Astrocyte (in vitro differentiated cells and primary cell): Measurements from ENCODE around the gene YTHDF1. TPM values are rescaled to one million over a fixed set of nuclear protein-coding genes. Genes with fewer than 3 reads are reported as not detected.

Source experiments
- DNase-seq: peaks from one replicate; pipeline ENCODE4 v3.0.0-alpha.2; 2010; ENCODE audit warnings: low read depth
- FAIRE-seq: peaks from 2 replicates; lab custom pipeline; 2011; peaks lifted over from hg19 to GRCh38; lab: Jason Lieb, UNC
- H2AFZ ChIP-seq: 2 replicates; pipeline ENCODE4 v1.6.0; 2012; ENCODE audit warnings: low read depth, low read length, inconsistent platforms
- H3K27ac ChIP-seq: 2 replicates; pipeline ENCODE4 v1.5.1; 2011; ENCODE audit warnings: low read depth, low read length, inconsistent platforms
- H3K27me3 ChIP-seq: 2 replicates; pipeline ENCODE4 v1.6.0; 2011; ENCODE audit warnings: low read length, inconsistent platforms; ENCODE audit not compliant: insufficient read depth
- H3K36me3 ChIP-seq: 2 replicates; pipeline ENCODE4 v1.5.1; 2011; ENCODE audit warnings: low read length, inconsistent platforms; ENCODE audit not compliant: insufficient read depth
- H3K4me1 ChIP-seq: 2 replicates; pipeline ENCODE4 v1.5.1; 2011; ENCODE audit warnings: low read length, inconsistent platforms; ENCODE audit not compliant: insufficient read depth
- H3K4me2 ChIP-seq: 2 replicates; pipeline ENCODE4 v1.6.0; 2012; ENCODE audit warnings: low read length, inconsistent platforms
- H3K4me3 ChIP-seq: 2 replicates; pipeline ENCODE4 v1.5.1; 2011; ENCODE audit warnings: low read depth, mild to moderate bottlenecking, low read length, inconsistent platforms; ENCODE audit not compliant: insufficient read depth
- H3K79me2 ChIP-seq: 2 replicates; pipeline ENCODE4 v1.6.0; 2012; ENCODE audit warnings: mild to moderate bottlenecking, low read length, inconsistent platforms; ENCODE audit not compliant: insufficient read depth
- H3K9ac ChIP-seq: 2 replicates; pipeline ENCODE4 v1.6.0; 2012; ENCODE audit warnings: mild to moderate bottlenecking, low read length, inconsistent platforms
- H3K9me3 ChIP-seq: 2 replicates; pipeline ENCODE4 v1.5.1; 2012; ENCODE audit warnings: low read depth, mild to moderate bottlenecking, low read length, inconsistent platforms; ENCODE audit not compliant: insufficient read depth
- H4K20me1 ChIP-seq: 2 replicates; pipeline ENCODE4 v1.6.0; 2012; ENCODE audit warnings: low read length, inconsistent platforms; ENCODE audit not compliant: insufficient read depth
- H3K27ac Mint-ChIP-seq: one replicate; pipeline ENCODE4 v1.8.0; 2021; ENCODE audit warnings: mild to moderate bottlenecking, mixed read lengths; ENCODE audit not compliant: unreplicated experiment
- H3K27me3 Mint-ChIP-seq: one replicate; pipeline ENCODE4 v1.8.0; 2021; ENCODE audit warnings: low read depth, mixed read lengths; ENCODE audit not compliant: unreplicated experiment
- H3K36me3 Mint-ChIP-seq: one replicate; pipeline ENCODE4 v1.8.0; 2021; ENCODE audit warnings: low read depth, mixed read lengths; ENCODE audit not compliant: unreplicated experiment
- H3K4me1 Mint-ChIP-seq: one replicate; pipeline ENCODE4 v1.8.0; 2021; ENCODE audit warnings: low read depth, mixed read lengths; ENCODE audit not compliant: unreplicated experiment
- H3K4me3 Mint-ChIP-seq: one replicate; pipeline ENCODE4 v1.8.0; 2021; ENCODE audit warnings: mild to moderate bottlenecking, moderate library complexity, mixed read lengths; ENCODE audit not compliant: unreplicated experiment
- H3K9me3 Mint-ChIP-seq: one replicate; pipeline ENCODE4 v1.8.0; 2021; ENCODE audit warnings: mild to moderate bottlenecking, mixed read lengths; ENCODE audit not compliant: unreplicated experiment
- EZH2 ChIP-seq: IDR thresholded peaks from 2 replicates; pipeline ENCODE4 v1.6.1; 2012; ENCODE audit warnings: mild to moderate bottlenecking, low read length, inconsistent platforms; ENCODE audit not compliant: insufficient read depth
- total RNA-seq: library from RNA; stranded (reverse); gene quantifications from 2 replicates; pipeline ENCODE4 v1.2.1, GENCODE V29; 2021
- TF ChIP-seq, protein P1 (sequence below): IDR thresholded peaks from 2 replicates; pipeline ENCODE4 v1.5.1; 2011; ENCODE audit warnings: low read depth, mild to moderate bottlenecking, inconsistent platforms, low read length, moderate library complexity; ENCODE audit not compliant: insufficient read depth

Gene YTHDF1
- total RNA-seq, 1 donor from 2014 or later = 107 TPM

DNA sequence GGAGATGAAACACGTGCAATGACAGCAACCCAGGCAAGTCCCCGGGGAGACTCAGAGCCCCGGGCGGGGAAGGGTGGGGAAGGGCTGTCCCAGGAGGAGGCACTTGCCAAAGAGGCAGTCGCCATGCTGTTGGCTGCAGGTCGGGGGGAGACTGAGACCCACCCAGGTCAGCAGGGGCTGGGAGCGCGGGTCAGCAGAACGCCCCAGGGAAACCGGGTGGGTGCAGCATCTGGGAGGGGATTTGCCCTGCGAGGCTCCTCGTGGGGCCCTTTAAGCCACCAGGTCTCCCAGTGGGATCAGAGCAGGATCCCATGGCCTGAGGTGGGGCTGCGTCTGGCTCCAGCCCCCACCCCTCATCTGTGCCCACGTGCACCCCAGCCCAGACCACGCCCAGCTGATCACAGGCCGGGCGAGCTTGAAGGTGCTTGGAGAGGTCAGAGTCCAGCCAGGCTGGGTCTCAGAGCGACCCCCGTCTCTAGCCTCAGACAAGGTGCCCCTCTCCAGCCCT is 65.5 kb downstream of the YTHDF1 start:
- Histone ChIP-seq H3K27ac (no peak overlapping the region), H4K20me1 (no peaks in the 10 kb centered on the region), H3K4me2 (no peak overlapping the region), H3K4me3 (no peak overlapping the region), H3K36me3 (no peaks in the 10 kb centered on the region), H3K4me1 (no peaks in the 10 kb centered on the region), H3K79me2 (no peaks in the 10 kb centered on the region), H3K9ac (no peak overlapping the region), H3K9me3 (peaks cover 12% of the 10 kb centered on the region), H3K27me3 (peaks cover 14% of the 10 kb centered on the region), H2AFZ (no peak overlapping the region)
- H3K4me1 Mint-ChIP-seq = peaks cover 10% of the 10 kb centered on the region
- DNase-seq = no peak
- no peak overlapping the region for H3K4me3 Mint-ChIP-seq
- H3K9me3 Mint-ChIP-seq = peaks cover 3% of the 10 kb centered on the region
- no peak overlapping the region for H3K27ac Mint-ChIP-seq
- TF ChIP-seq, protein P1, sequence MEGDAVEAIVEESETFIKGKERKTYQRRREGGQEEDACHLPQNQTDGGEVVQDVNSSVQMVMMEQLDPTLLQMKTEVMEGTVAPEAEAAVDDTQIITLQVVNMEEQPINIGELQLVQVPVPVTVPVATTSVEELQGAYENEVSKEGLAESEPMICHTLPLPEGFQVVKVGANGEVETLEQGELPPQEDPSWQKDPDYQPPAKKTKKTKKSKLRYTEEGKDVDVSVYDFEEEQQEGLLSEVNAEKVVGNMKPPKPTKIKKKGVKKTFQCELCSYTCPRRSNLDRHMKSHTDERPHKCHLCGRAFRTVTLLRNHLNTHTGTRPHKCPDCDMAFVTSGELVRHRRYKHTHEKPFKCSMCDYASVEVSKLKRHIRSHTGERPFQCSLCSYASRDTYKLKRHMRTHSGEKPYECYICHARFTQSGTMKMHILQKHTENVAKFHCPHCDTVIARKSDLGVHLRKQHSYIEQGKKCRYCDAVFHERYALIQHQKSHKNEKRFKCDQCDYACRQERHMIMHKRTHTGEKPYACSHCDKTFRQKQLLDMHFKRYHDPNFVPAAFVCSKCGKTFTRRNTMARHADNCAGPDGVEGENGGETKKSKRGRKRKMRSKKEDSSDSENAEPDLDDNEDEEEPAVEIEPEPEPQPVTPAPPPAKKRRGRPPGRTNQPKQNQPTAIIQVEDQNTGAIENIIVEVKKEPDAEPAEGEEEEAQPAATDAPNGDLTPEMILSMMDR = no peak
- no peak for TF ChIP-seq EZH2
- H3K27me3 Mint-ChIP-seq = peaks cover 26% of the 10 kb centered on the region
- FAIRE-seq = no peak
- no peaks in the 10 kb centered on the region for H3K36me3 Mint-ChIP-seq

DNA sequence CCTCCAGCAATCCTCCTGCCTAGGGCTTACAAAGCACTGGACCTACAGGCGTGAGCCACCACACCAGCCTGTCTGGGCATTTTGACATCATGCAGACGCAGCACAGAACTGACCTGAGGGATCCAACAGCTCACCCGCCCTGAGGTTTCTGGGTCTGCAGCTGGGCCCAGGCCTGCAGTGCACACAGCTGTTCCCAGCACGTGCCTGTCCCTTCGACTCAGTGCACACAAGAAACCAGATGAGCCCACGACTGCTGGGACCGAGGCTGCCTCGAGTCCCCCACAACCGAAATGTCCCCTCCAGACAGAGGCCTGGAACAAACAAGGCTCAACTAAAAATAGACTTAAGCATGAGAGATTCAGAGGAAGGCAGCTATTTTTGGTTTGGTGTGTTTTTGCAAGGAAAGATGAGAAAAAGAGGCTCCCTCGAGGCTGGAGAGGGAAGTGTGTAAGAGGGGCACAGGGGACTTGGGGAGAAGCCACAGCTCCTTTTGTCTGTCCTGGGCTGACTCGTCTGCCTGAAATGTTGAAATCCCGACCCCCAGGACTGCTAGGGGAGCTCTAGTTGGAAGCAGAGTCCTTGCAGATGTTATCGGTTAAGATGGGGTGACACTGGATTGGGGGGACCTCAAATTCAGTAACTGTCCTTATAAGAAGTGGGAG is 66.3 kb downstream of the YTHDF1 start:
- Histone ChIP-seq H3K27ac (no peak overlapping the region), H2AFZ (no peak overlapping the region), H3K9ac (no peak overlapping the region), H3K4me3 (no peak overlapping the region), H3K79me2 (no peaks in the 10 kb centered on the region), H3K4me2 (no peak overlapping the region), H3K9me3 (peaks cover 12% of the 10 kb centered on the region), H3K36me3 (no peaks in the 10 kb centered on the region), H3K4me1 (no peaks in the 10 kb centered on the region), H4K20me1 (no peaks in the 10 kb centered on the region), H3K27me3 (peaks cover 14% of the 10 kb centered on the region)
- Mint-ChIP-seq H3K27ac (peak overlapping the region; percentile 34), H3K36me3 (no peaks in the 10 kb centered on the region), H3K4me1 (peaks cover 10% of the 10 kb centered on the region), H3K9me3 (peaks cover 3% of the 10 kb centered on the region), H3K27me3 (peaks cover 26% of the 10 kb centered on the region), H3K4me3 (no peak overlapping the region)
- DNase-seq = no peak
- TF ChIP-seq, protein P1 = no peak
- TF ChIP-seq EZH2 = no peak
- no peak for FAIRE-seq

DNA sequence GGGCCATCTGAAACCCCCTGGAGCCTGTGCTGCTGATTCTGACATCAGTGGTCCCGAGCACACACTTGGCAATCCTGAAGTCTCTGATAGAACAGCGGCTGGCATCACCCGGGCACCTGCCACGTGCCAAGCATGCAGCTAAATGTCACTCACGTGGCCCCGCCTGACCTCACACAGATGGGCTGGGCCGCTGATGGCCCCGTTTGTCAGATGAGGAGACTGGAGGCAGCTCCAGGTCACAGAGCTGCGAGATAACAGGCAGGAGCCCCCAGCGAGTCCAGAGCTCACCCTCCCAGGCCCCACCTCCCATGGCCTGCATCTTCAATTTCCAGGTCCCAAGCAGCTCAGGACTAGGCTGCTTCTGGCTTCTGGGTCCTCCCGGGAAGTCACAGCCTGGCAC is 67.2 kb downstream of the YTHDF1 start:
- no peak overlapping the region for H3K27ac Mint-ChIP-seq
- Histone ChIP-seq H3K4me1 (no peaks in the 10 kb centered on the region), H3K27ac (no peak overlapping the region), H4K20me1 (no peaks in the 10 kb centered on the region), H3K27me3 (peaks cover 10% of the 10 kb centered on the region), H2AFZ (no peak overlapping the region), H3K4me2 (no peak overlapping the region), H3K9ac (no peak overlapping the region), H3K36me3 (no peaks in the 10 kb centered on the region), H3K9me3 (peaks cover 12% of the 10 kb centered on the region), H3K79me2 (no peaks in the 10 kb centered on the region), H3K4me3 (no peak overlapping the region)
- peaks cover 24% of the 10 kb centered on the region for H3K27me3 Mint-ChIP-seq
- DNase-seq (no peak), FAIRE-seq (no peak)
- peak overlapping the region; percentile 1 for H3K4me3 Mint-ChIP-seq
- H3K4me1 Mint-ChIP-seq = peaks cover 10% of the 10 kb centered on the region
- no peak for TF ChIP-seq EZH2
- TF ChIP-seq, protein P1 = no peak
- peaks cover 3% of the 10 kb centered on the region for H3K9me3 Mint-ChIP-seq
- no peaks in the 10 kb centered on the region for H3K36me3 Mint-ChIP-seq
